ENCODE results near the gene GXYLT2.

GRCh38 chr3:72991522-72991921 is 103.7 kb downstream of the GXYLT2 start:
- TF ChIP-seq POLR2A (IDR thresholded peaks at IDR 0.05): no peak
- TF ChIP-seq POLR2AphosphoS5 (IDR thresholded peaks at IDR 0.05): no peak

Data from prostate gland (tissue), 1 donor.